Fibroblast of lung (primary cell): ENCODE measurements around the gene IPP.

Source experiments
- CTCF ChIP-seq, 2 donors: IDR thresholded peaks in 1 of 2; conservative IDR thresholded peaks in 1 of 2; 1 replicate in 1 of 2; 2 replicates in 1 of 2; pipeline ENCODE4 v1.5.1; 2011 to 2012; ENCODE audit warnings: low read length in 2 of 2, control low read depth in 1 of 2, inconsistent platforms in 1 of 2, low read depth in 1 of 2, mild to moderate bottlenecking in 1 of 2
- EZH2 ChIP-seq: IDR thresholded peaks from 2 replicates; pipeline ENCODE4 v1.5.1; 2012; ENCODE audit warnings: low read length, control low read depth, mild to moderate bottlenecking; ENCODE audit errors: missing control alignments

- TF ChIP-seq EZH2 (no peak), CTCF (conservative IDR thresholded peaks at IDR 0.05 in 1 of 2, IDR thresholded peaks at IDR 0.05 in 1 of 2; ENCODE audit: low read depth in 1 of 2, low read length in 2 of 2) (no peak)
These were observed 66.1 kb downstream of the IPP start for GRCh38 chr1:45684402-45684801.
